WERI-Rb-1 (cell line): ENCODE results near the gene OIP5.
A peak's percentile ranks its signal among the peaks of the same experiment; 100 is the strongest.

Source experiments
- DNase-seq: peaks from one replicate; pipeline ENCODE4 v3.0.0-alpha.2; 2020
- H3K27ac ChIP-seq: fragments of 250-450 bp; sonication (Bioruptor Pico); 2 replicates; pipeline ENCODE4 v1.5.1; 2020; ENCODE audit warnings: mild to moderate bottlenecking, moderate library complexity
- H3K27me3 ChIP-seq: fragments of 250-450 bp; sonication (Bioruptor Pico); 2 replicates; pipeline ENCODE4 v1.5.1; 2021; ENCODE audit warnings: mild to moderate bottlenecking, low read depth, moderate library complexity; ENCODE audit not compliant: insufficient read depth, severe bottlenecking
- H3K36me3 ChIP-seq: fragments of 250-450 bp; sonication (Bioruptor Pico); 2 replicates; pipeline ENCODE4 v1.5.1; 2020; ENCODE audit warnings: mild to moderate bottlenecking, moderate library complexity
- H3K4me3 ChIP-seq: 2 replicates; pipeline ENCODE4 v1.5.1; 2011; ENCODE audit warnings: low read depth, mild to moderate bottlenecking, control low read depth, low read length
- H3K9me3 ChIP-seq: fragments of 250-450 bp; sonication (Bioruptor Pico); 2 replicates; pipeline ENCODE4 v1.5.1; 2021; ENCODE audit warnings: mild to moderate bottlenecking, moderate library complexity; ENCODE audit not compliant: severe bottlenecking
- CTCF ChIP-seq: IDR thresholded peaks from 2 replicates; pipeline ENCODE4 v1.5.1; 2011; ENCODE audit warnings: low read depth, mild to moderate bottlenecking, control low read depth, inconsistent platforms, low read length

The OIP5 gene

GRCh38 chr15:41259546-41260189 lies 72.7 kb downstream of the OIP5 start:
- peaks cover 19% of the 10 kb centered on the region for H3K36me3 ChIP-seq
- DNase-seq: peak; percentile 18
- no peaks in the 10 kb centered on the region for H3K9me3 ChIP-seq
- TF ChIP-seq CTCF: no peak
- no peaks in the 10 kb centered on the region for H3K27me3 ChIP-seq
- H3K4me3 ChIP-seq: no peak overlapping the region
- no peak overlapping the region for H3K27ac ChIP-seq
